ENCODE data around the gene DDO.
"Not testable (repeated sequence)": the region's sequence is repeated elsewhere in the genome, so short reads cannot be mapped to it uniquely, and the experiment has no call there.

The DDO gene

DNA sequence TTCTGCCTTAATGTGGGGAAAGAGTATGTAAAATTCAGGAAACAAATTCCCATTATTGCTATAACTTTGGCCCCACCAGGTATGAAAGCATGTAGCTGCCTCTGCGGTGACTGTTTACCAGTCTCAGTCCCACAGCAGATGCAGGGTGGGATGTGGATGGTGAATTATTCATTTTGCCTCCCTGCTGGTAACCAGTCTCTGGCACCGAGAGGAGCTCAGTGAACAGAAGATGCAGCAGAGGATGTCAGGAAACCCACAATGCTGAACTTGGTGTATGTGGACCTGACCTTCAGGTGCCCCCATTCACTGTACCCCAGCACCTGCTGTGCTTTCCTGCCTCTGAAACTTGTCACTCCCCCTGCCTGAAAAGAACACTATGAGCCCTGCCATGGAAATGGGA, 48.4 kb downstream of the DDO start:
- DNase-seq (ENCODE audit: low read depth) = no peak

DNA sequence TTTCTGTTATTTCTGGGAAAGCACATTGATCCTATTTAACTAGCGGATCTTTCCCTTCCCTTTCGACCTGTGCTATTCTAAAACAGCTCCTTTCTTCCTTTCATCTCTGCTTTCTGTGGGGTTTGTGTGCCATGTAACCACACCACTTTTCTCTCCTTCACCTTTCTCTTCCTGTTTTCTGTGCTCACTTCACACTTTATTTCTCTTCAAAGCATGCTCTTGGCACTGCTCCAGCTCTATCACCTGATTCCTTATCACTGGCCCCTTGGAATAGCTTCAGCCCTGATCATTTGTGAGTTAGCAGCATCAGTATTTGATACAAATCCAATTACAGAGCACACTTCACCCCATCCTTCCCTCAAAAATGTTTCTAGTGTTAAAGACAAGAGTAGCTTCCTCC, 49.1 kb downstream of the DDO start:
- no peak for DNase-seq (ENCODE audit: low read depth)

DNA sequence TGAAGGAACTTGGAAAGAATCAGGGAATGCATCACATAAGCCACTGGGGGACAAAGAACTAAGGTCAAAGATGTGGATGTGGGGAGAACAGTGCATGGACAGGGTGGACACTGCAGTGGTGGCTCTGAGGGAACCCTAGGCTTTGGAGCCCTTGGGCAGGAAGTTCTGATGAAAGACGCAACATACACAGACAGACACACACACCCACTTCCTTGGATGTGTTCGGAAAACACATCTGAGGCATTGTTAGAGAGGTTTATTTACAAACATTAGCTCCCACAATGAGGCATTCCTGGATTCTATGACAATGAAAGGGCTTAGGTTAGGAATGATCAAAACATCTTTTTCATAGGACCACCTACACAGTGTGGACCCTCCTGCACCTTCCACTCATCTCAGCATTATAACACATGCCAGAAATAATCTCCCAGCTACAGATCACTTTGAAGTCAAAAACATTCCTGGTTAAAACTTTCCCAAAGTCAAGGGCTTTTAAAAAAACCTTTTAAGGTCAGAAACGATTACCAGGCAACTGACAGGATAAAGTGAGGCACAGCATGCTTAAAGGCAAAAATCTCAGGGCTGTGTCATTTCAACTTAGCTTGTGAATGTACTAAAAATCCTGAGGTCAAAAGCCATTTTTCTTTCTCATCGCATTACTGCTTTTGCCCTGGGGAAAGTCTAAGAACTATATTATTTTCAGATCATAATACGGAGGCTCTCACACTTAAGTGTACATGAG, 50.8 kb downstream of the DDO start:
- no peak for DNase-seq (ENCODE audit: low read depth)

DNA sequence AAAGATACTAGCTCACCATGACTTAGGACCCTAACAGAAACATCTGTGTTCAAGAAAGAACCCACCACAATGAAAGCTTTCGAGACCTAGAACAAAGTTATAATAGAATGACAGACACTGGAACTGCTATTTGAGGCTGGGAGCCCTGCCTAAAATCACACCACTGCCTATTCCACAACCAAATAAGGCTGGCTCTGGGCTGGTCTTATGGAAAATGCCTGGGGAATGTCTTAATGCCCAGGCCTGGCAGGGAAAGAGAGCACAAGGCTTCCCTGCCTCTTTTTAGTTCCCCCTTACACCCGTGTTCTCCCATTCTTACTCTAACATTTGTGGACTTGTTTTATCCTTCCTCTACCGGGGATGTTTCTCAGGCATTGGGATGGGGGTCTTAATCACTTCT, 51.6 kb downstream of the DDO start:
- no peak for DNase-seq (ENCODE audit: low read depth)

DNA sequence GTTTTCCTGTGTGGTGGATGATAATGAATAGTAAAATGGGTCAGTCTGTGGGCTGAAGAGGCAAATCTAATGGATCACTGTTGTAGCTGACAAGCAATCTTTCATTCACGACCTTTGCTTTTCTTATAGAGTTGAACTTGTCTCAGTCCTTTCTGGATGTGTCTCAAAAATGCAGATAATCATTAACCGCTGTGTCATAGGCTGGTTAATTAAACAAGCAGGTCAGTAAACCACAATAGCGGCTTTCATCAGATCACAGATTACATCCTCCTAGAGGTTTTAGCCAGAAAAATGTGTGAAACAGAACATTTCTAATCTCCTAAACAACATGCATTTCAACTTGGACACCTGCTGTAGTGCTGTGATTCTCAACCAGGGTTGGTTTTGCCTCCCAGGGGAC, 54.7 kb downstream of the DDO start:
- no peak for DNase-seq (ENCODE audit: low read depth)

DNA sequence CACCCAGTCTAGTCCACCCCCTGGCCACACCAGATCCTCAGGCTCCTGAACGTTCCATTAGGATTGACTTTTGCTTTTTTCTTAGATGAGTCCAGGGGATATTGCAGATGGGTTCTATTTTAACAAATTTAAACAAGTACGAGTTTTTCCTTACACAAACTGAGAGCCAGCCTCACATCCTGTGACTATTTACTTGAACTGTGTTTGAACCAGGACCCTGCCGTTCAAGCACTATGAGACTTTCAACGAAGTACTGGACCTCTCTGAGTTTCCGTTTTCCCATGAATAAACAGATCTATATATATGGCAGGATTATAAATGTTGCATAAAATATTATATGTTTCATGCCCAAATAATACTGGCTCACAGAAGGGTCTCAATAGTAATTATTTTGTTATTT, 55.8 kb downstream of the DDO start:
- no peak for DNase-seq (ENCODE audit: low read depth)

DNA sequence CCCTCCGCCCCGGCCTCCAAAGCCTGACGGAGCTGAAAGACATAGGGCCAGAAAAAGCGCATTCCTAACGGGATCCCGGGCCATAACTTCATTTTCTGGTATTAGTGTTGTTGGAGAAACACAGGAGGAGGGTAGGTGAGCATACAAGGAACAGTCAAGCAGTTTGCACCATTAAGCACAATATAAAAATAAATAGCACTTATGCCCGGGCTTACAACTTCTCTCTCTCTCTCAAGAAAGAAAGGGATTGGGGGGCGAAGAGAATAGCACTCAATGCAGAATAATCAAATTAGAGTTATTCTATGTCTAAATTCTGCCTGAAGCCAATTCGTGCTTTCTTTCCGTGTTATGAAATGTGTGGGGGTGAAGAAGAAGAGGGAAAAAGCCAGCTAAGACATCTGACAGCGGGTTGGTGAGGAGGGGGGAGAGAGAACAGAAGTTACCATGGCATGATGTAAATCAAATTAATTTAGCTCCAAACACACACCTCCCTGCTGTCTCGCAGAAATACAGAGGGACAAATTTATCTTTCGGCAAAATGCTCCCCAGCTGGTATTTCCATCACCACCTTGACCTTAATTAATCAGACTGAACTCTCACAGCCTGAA, 56.7 kb downstream of the DDO start:
- no peak for DNase-seq (ENCODE audit: low read depth)

DNA sequence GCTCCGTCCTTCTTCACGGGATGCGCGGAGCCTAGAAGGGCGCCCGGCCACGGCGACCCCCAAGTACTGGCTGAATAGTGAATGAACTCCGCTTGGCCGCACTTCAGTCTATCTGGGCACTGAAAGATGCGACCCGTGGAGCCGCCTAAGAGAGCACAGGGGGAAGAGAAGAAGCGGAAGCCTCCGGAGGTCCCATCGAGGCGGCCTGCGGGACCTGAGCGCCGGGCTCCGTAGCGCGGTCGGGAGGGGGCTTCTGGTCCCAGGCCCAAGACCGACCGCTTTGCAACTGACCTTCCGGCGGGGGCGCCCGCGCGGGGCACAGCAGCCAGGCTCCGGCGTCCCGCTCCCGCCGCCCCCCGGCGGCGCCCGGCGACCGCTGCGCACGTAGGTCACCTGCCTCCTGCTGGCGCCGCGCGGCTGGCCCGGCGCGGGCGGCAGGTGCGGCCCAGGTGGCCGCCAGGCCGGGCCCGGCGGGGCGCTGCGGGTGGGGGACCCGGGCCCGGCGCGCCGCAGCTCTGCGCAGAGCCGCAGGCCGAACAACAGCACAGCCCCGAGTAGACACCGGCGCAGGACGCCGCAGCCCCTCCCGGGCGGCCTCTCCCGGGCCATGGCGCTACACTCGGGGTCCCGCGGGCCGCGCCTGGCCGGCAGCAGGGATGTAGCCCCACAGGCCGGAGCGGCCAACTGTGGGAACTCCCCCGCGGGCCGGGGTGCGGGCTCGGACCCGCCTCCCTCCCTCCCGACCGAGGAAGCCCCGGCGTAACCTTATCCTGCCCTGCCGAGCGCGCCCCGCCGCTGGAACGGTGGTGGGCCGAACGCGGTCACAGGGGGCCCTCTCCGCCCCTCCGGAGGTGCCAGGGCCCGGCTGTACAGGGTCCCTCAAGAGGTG, 57.5 kb downstream of the DDO start, which contains the start of gene METTL24:
METTL24 (minus strand) TSS at position 686 of the 889 bp plus-strand sequence; CDS start at position 609, 77 bp downstream.
- DNase-seq (ENCODE audit: low read depth) = no peak

DNA sequence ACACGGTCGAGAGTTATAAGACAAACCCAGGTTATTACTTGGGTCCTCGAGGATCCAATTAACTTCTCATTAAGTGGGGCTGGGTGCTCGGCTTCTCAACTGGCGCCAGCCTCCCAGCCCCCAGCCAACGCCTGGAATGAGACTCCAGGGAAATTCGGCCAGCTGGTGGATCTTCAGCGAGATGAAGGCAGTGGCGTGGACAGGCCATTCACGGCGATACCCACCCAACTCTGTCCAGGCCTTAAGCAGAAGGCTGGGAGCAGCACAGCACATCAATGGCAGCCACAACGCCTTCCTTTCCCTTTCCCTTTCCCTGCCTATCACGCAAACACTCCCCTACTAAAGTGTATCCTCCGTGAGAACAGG, 58.1 kb downstream of the DDO start:
- DNase-seq (ENCODE audit: low read depth) = no peak

DNA sequence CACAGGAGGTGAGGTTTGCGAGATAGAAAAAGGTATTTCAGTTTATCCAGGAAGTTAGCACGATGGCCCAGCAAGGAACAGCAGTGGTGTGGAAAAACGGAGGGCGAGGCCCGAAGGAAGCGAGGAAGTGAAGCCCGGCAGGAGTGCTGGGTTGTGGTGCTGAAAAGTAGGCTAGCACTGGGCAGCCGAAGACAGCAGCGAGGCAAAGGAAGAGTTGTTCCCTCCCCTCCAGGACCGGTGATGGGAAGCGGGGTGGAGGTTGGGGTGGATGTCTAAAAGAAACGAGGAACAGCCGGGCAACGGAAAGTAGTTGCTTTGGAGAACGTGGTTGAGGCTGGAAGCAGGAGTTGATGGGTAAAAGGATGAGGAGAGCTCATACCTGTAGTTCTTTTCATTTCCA, 58.6 kb downstream of the DDO start:
- no peak for DNase-seq (ENCODE audit: low read depth)

DNA sequence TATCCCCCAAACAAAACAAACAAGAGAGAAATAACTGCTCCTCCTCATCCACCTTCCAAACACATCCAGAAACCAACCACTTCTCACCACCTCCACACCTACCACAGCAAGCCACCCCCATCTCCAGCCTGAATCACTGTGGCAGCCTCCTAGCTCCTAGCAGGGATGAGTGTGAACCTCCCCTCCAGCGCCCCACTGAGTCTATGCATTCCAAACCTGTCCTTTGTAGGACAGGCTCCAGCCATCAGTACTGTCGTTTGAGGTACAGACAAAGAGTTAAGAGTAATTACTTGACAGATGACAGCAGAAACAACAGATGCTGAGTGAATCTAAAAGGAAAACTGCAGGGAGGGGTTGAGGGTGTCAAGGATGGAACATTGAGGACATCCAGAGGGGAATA, 59.6 kb downstream of the DDO start:
- no peak for DNase-seq (ENCODE audit: low read depth)

DNA sequence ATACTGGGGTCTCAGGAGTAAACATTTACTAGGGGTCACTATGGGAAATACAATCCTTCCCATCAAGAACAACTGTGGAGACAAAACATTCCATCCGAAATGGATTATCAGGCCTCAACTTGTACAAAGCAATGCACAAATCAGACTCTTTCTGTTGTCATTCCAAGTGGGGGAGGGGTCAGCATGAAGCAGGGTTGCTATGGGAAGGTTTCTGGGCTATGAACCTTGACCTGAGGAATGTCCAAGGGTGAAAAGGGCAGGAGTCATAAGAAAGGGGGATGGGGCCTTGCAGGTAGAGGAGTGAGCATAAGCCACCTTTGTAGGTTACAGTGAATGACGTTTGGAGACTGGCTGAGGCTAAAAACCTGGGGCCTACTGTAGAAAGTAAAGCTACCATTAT, 60.4 kb downstream of the DDO start:
- DNase-seq (ENCODE audit: low read depth) = no peak

DNA sequence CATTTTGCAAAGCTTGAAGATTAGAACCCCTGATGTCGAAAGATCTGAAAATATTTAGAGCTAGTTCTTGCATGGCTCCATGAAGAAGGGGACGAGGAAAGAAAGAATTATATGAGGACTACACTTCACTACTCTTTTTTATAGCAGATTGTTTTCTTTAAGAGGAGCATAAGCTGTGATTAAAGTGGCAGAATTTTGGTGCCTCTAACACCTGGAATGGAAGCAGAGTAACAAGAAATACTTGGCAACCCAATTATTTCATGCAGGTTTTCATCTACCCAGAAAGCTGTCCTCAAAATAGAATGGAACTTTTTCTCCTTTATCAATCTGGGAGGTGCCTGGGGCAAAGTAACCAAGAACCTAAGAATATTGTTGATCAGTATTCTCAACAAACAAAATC, 61.2 kb downstream of the DDO start:
- no peak for DNase-seq (ENCODE audit: low read depth)

DNA sequence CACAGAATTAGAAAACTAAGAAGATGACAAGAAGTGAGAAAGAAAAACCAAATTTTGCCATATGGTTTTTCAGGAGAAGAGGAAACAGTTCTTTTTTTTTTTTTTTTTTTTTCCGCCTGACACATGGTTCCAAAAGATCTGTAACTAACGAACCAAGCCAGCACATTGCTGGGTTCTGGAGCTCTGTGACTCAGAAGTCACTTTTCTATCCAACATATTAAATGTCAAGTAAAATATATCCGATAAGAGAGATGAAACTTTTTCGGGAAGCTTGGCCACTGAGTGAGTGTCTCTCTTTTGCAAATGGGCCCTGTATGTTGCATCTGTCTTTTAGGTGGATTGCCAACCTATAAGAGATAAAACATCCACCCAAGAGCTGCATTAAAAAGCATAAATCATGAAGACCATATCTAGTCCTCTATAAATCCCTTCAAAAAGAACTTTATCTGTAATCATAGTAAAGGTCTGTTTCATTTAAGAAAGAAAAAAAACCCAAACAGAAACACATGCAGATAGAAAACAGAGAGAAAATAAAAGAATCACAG, 61.8 kb downstream of the DDO start:
- DNase-seq (ENCODE audit: low read depth) = no peak

DNA sequence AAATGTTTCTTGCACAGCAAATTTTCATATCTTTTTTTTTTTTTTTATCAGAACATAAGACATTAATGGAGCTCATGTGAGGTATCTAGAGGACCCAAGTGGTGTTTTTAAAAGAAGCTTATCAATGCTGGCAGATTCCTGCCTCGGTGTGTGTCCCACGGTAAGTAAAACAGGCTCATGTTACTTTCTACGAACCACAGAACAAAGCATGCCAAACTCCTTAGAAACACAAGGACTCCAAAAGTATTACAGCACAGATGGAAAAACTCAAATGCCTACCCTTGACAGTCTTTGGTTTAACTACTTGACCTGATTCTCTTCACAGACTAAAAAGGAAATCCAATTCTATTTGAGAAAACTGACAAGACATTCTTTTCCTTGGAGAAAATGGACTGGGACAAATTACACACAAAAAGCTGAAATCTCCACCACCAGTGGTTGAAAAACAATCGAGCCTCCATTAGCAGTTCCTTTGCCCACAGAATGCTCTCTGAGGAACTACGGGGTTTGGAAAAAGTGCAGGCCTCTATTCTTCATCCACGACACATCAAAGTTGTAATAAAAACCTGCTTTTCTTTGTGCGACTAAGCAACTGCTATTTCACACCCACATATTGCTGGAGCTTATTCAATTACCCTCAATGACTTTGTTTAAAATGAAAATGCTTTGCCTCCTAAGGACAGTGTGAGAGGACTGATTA, 62.7 kb downstream of the DDO start:
- DNase-seq (ENCODE audit: low read depth) = no peak

DNA sequence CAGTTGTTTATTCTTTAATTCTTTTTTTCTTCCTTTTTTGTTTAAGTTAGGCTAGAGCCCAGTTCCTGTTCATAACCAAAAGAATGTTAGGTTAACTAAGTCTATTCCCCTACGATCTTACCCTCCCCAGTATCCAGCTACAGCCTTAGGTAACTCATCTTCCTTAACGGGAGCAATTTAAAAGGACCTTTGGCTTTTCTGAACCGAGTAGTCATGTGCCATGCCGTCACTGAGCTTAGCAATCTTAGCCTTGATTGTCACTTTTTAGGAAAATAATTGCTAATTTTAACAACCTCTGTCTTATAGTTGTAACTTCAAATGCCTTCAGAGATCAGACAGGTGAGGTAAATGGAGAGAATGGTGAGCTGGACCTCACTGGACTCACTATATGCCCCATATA, 63.4 kb downstream of the DDO start:
- DNase-seq (ENCODE audit: low read depth) = no peak

DNA sequence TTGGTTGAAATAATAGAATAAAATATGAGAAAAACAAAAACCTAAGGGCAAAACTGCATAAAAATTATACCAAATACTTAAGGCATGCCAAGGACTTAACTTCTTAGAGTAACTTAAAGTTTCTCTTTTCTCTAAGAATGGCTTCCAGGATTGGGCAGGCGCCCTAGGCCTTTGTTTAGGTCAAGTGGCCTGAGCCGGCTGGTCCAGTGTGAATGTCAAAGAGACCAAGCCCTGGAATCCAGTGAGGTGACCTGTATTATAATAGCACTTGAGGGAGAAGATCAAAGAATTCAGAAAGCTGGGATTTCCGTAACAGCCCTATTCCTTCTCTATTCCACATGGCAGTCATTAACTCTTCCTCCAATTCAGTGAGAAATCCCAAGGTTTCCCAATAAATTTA, 63.8 kb downstream of the DDO start:
- DNase-seq (ENCODE audit: low read depth) = no peak

DNA sequence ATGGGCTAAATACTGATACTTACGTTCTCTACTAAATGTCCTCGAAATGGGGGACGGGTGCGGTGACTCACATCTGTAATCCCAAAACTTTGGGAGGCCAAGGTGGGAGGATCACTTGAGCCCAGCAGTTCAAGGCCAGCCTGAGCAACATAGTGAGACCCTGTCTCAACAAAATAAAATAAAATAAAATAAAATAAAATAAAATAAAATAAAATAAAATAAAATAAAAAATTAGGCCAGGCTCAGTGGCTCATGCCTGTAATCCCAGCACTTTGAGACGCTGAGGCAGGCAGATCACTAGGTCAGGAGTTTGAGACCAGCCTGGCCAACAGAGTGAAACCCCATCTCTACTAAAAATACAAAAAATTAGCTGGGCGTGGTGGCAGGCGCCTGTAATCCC, 64.8 kb downstream of the DDO start:
- not testable (repeated sequence) for DNase-seq (ENCODE audit: low read depth)

DNA sequence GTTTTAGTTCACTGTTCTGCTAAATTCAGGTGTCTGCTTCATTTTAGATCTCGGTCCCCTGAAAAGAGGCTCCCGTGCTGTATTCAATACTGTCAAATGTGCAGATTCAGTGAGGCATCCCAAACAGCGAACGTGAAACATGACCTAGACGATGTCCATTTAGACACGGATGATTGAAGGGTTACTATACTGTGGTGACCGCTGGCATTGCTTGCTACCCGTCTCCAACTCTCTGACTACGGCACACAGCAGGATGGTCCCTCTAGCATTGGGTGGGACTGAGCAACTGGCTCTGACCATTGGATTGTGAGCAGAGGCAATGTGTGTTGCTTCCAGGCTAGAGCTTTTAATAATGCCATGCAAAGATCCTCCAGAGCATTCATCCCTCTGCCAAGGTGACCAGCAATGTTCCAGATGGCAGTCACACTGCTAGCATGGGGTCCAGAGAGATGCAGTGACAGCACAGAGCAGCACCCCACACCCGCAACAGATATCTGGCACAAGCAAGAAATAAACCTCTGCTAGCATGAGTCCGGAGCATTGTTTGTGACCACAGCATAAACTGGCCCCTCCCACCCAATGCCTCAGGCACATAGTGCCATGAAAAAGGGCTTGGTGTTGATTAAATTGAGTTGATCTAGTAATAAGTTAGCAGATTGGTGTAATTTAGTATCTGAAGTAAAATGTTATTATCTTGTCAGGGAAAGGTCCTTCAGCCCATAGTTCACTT, 66.2 kb downstream of the DDO start:
- no peak for DNase-seq (ENCODE audit: low read depth)

DNA sequence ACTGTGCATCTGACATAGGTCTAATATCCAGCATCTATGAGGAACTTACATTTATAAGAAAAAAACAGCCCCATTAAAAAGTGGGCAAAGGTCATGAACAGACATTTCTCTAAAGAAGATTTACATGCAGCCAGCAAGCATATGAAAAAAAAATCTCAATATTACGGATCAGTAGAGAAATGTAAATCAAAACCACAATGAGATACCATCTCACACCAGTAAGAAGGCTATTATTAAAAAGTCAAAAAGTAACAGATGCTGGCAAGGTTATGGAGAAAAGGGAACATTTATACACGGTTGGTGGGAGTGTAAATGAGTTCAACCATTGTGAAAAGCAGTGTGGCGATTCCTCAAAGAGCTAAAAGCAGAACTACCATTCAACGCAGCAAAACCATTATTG, 70.3 kb downstream of the DDO start:
- DNase-seq (ENCODE audit: low read depth) = no peak

DNA sequence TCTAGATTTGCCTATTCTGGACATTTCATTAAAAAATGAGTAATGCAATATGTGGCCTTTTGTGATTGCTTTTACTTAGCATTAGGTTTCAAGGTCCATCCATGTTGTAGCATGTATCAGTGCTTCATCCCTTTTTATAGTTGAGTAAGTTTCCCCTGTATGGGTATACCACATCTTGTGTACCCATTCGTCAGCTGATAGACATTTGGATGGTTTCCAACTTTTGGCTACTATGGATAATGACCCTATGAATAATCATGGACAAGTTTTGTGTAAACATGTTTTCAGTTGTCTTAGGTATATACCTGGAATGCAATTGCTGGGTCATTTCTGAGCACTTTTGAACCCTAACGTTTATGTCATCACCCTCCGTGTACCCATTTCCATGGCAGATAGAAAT, 72.6 kb downstream of the DDO start:
- no peak for DNase-seq (ENCODE audit: low read depth)

All from activated T-cell treated with anti-CD3 and anti-CD28 coated beads for 1 hour (primary cell).